ENCODE measurements around the gene HMG20A.

DNA sequence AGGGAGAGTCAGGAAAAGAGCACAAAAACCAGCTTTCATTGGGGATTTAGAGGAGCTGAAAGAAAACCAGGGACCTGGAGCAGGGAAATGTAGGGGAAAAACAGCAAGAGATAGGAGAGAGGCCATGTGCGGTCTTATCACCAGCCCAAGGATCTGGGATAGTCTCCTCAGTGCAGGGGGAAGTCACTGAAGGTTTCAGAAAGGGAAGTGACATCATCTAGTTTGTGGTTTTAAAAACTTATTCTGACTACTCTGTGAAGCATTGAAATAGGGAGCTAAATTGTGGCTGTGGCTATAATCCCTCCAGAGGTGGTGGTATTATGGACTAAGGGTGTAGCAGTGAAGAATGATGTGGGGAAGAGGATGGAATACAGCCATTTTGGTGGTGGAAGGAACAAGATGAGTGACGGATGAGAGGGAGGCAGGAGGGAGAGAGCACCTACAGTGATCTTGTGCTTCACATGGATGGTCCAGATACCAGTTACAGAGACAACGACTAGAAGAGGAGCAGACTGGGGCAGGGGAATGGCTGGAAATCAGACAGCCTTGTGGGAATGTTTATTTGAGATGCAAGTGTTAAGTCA, 72.7 kb downstream of the HMG20A start:
- no peak for TF ChIP-seq TAF1 (IDR thresholded peaks at IDR 0.05; ENCODE audit: borderline replicate concordance, low read depth, low read length)
- no peak for TF ChIP-seq POLR2A (IDR thresholded peaks at IDR 0.05; ENCODE audit: low read depth, low read length)
- TF ChIP-seq POLR2AphosphoS5 (IDR thresholded peaks at IDR 0.05; ENCODE audit: low read depth, low read length) = no peak

Data from GM12892 (cell line).